ENCODE data around the gene APOL5.
"Not testable (repeated sequence)": the region's sequence is repeated elsewhere in the genome, so short reads cannot be mapped to it uniquely, and the experiment has no call there.

APOL5 gene

DNA sequence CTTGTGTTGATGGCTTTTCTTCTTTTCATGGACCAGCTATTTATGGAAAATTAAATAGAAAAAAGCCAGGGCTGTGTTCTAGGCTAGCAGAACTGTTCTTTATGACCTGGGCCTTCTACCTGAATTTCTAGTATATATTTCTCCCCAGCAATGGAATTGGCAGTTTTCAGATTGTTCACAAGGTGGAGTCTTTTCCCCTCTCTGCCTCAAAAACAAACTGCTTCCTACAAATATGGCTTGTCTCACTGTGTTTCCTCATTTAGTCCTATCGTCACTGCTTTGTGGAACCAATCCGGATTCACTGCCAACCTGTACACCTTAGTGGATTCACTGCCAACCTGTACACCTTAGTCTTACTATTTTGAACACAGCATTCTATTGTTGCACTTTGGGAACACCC, 5.0 kb upstream of the APOL5 start:
- no peak for DNase-seq

- DNase-seq, result no peak
Measured at GRCh38 chr22:35719212-35719875, 1.7 kb downstream of the APOL5 start.

- DNase-seq, result no peak
Measured at GRCh38 chr22:35721960-35722359, 4.3 kb downstream of the APOL5 start.

DNA sequence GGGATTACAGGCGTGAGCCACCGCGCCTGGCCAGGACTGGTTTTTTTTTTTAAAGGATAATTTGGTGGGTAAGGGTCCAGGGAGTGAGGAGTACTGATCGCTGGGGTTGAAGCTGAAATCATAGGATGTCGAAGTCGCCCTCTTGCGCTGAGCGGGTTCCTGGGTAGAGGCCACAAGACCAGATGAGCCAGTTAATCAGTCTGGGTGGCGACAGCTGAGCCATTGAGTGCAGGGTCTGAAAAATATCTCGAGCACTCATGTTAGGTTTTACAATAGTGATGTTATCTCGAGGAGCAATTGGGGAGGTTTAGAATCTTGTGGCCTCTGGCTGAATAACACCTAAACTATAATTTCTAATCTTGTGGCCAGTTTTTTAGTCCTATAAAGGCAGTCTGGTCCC, 7.8 kb downstream of the APOL5 start:
- no peak for DNase-seq

GRCh38 chr22:35726398-35726797, 8.7 kb downstream of the APOL5 start:
- DNase-seq, result no peak

- no peak for DNase-seq
Measured at GRCh38 chr22:35726933-35727332, 9.3 kb downstream of the APOL5 start.

GRCh38 chr22:35727436-35727835, 9.8 kb downstream of the APOL5 start:
- DNase-seq, result no peak

DNA sequence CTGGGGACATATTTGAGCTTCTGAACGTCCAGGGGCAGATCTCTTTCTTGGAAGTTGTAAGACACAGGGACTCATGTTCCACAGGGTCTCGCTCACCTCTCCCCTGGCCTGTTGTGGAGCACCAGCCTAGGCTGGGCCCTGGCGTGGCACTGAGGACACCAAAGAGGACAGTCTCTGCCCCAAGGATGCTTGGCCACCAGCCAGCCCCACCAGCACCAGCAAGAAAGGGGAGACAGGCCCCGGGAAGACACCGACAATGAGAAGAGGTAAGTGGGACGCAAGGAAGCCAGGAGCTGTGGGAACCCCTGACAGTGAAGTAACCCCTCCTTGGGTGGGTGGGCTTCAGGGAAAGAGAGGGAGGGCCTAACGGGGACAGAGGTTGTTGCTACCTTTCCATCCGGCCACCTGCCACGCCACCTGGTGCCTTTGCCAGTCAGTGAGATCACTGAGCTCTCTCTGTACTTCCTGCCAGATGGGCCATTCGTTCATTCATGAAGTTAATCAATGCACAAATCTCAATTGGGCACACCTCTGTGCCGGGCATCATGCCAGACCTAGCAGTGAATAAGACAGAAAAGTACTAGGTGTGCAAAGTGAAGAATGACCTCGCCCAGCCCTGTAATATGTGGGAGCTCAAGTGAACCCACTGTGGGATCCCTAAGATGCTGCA, 11.1 kb downstream of the APOL5 start:
- no peak for DNase-seq

GRCh38 chr22:35729309-35729698, 11.6 kb downstream of the APOL5 start:
- no peak for DNase-seq

GRCh38 chr22:35731321-35731720, 13.6 kb downstream of the APOL5 start:
- no peak for DNase-seq

GRCh38 chr22:35732116-35732515, 14.4 kb downstream of the APOL5 start:
- no peak for DNase-seq

- no peak for DNase-seq
Measured at GRCh38 chr22:35733036-35733435, 15.4 kb downstream of the APOL5 start.

GRCh38 chr22:35733791-35734516, 16.3 kb downstream of the APOL5 start:
- no peak for DNase-seq

DNA sequence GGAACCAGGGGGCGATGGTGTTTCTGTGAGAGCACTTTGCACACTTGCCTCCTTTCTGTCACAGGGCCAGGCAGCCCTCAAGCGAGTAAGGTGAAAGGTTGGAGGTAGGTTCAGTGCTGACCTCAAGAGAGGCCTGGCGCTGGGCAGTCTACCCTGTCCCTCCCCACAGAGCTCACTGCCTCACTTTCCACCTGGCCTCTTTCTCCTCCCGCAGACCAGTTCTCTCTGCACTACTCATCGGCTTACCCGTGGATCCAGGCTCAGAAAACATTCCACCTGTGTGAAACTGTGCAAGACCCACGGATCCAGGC, 16.8 kb downstream of the APOL5 start:
- DNase-seq, result no peak

GRCh38 chr22:35735542-35735941, 17.9 kb downstream of the APOL5 start:
- DNase-seq, result no peak

DNA sequence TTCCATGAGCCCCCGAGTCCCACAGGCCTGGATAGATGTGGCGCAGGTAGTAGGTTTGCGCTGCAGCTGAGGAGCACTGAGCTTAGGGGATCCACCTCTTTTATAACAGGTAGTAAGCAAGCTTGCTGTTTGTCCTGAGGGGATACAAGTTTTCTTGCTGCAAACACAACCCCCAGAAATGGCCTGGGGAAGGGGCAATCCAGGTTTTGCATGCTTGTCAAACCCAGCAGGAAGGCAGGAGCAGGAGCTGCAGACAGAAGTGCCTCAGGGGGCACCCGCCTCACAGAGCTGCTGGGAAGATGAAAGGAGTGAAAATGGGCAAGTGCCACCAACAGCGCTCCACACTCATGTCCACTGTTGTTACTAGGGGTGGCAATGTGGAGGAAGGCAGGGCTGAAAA, 18.5 kb downstream of the APOL5 start:
- DNase-seq, result no peak

GRCh38 chr22:35736701-35737100, 19.0 kb downstream of the APOL5 start:
- DNase-seq, result no peak

- DNase-seq, result not testable (repeated sequence)
Measured at GRCh38 chr22:35737886-35738285, 20.2 kb downstream of the APOL5 start.

GRCh38 chr22:35739076-35739930, 21.6 kb downstream of the APOL5 start:
- no peak for DNase-seq

DNA sequence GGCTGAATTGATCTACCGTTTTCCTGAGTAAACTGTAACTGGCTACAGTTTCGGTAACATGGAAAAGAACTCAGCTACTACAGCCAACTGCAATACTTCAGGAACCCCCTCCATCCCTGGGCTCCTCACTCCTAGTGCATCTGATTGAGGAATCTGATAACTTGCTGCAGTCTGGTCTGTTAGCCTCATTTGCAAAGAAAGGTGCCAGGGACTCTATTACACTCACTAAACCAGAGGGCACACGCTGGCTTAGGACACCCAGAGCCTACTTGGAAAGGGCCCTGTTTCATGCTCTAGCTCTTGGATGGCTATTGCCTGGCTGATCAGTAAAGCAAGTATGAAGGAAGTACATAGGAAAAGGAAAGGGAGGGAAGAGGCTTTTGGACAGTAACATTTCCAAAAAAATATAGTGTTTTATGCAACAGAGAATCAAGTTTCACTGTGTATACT, 22.3 kb downstream of the APOL5 start:
- DNase-seq, result no peak

GRCh38 chr22:35740616-35741015, 22.9 kb downstream of the APOL5 start:
- no peak for DNase-seq

GRCh38 chr22:35742342-35743100, 24.8 kb downstream of the APOL5 start:
- peak in 2 of 4 experiments; percentile 11 to 53 for DNase-seq

Data from suppressor macrophage (primary cell).